Right atrium auricular region (tissue), 2 donors: ENCODE measurements around the gene DOCK3. TPM values are rescaled to one million over a fixed set of nuclear protein-coding genes. Genes with fewer than 3 reads are reported as not detected.
"Not testable (repeated sequence)": the region's sequence is repeated elsewhere in the genome, so short reads cannot be mapped to it uniquely, and the experiment has no call there.

Source experiments
- DNase-seq: peaks from one replicate; pipeline ENCODE4 v3.0.0-alpha.2; 2019; ENCODE audit warnings: low spot score
- H3K27ac ChIP-seq, 2 donors: fragments of 200-600 bp; sonication (generic); 1 replicate in 1 of 2; 2 replicates in 1 of 2; pipeline ENCODE4 v1.5.1; 2016 to 2019
- H3K27me3 ChIP-seq, 2 donors: fragments of 200-600 bp; sonication (generic); one replicate each; pipeline versions ENCODE4 v1.5.1 to v1.6.0; 2017 to 2019
- H3K36me3 ChIP-seq: fragments of 200-600 bp; sonication (generic); one replicate; pipeline ENCODE4 v1.5.1; 2016
- H3K4me1 ChIP-seq, 2 donors: fragments of 200-600 bp; sonication (generic); one replicate each; pipeline versions ENCODE4 v1.5.1 to v1.6.0; 2017 to 2019
- H3K4me3 ChIP-seq, 2 donors: fragments of 200-600 bp; sonication (generic); 1 replicate in 1 of 2; 2 replicates in 1 of 2; pipeline ENCODE4 v1.5.1; 2017 to 2019; ENCODE audit warnings: mild to moderate bottlenecking in 1 of 2, moderate library complexity in 1 of 2
- H3K9me3 ChIP-seq, 2 donors: fragments of 200-600 bp; sonication (generic); one replicate each; pipeline ENCODE4 v1.5.1; 2019
- CTCF ChIP-seq, 2 donors: fragments of 200-600 bp; sonication (generic); IDR thresholded peaks; one replicate each; pipeline ENCODE4 v1.5.1; 2019; ENCODE audit warnings: antibody characterized with exemption in 2 of 2
- total RNA-seq, 2 donors: library from RNA; depleted of rRNA; stranded (reverse); fragments of >200 nt; gene quantifications; one replicate each; pipeline ENCODE4 v1.1.0, GENCODE V29; 2016

Gene DOCK3
- total RNA-seq, 2 donors from 2014 or later = 2.7 to 4.6 TPM

DNA sequence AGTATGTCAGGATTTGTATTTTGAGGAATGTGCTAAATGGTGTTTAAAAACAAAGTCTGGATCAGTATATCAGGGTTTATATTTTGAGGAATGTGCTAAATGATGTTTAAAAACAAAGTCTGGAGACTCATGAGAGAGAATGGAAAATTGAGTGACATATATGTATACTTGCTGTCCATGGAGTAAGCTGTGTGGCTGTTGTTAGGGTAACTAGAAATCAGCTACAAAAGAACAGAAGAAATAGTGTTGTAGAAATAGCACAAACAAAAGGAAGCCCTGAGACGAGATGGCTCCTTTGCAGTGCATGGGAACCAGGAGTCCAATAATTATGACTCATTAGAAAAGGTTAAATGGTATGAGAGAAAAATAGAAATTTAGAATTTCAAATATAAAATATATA lies 427.7 kb downstream of the DOCK3 start:
- Histone ChIP-seq H3K27me3 (no peaks in the 10 kb centered on the region), H3K9me3 (no peaks in the 10 kb centered on the region), H3K27ac (no peak overlapping the region), H3K4me3 (no peak overlapping the region), H3K36me3 (no peaks in the 10 kb centered on the region), H3K4me1 (no peaks in the 10 kb centered on the region)
- DNase-seq = no peak
- TF ChIP-seq CTCF (IDR thresholded peaks at IDR 0.05) = no peak

DNA sequence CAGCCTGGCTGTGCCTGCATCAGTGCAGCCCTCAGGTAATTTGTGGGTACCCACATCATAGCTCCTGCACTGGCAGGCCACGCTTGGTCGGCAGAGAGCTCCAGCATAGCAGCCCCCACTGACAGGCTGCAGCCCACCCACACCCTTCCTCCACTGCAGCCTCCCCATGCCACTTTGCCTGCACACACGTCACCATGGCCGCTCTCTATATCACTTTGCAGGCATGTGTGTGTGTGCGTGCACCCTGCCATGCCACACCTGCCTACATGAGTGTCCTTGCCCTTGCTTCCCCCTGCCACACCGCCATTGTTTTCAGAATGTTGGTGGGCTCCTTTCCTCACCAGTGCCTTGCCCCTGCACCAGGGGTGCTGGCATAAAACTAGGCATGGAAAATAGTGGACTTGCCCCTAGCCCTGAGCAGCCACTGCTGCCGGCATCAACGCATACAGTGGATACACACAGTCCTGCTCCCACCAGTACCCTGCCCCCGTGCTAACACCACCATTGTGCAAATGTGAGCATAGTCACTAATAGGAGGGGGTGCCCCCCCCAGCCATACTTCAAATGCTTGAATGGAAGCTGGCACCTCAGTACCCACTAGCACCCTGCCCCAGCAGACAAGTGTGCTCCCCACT lies 431.6 kb downstream of the DOCK3 start:
- Histone ChIP-seq H3K27me3 (no peaks in the 10 kb centered on the region), H3K27ac (no peak overlapping the region), H3K4me3 (no peak overlapping the region), H3K36me3 (no peaks in the 10 kb centered on the region), H3K9me3 (peaks cover 0 to 3% of the 10 kb centered on the region in 2 donors), H3K4me1 (no peaks in the 10 kb centered on the region)
- no peak for TF ChIP-seq CTCF (IDR thresholded peaks at IDR 0.05)
- no peak for DNase-seq

DNA sequence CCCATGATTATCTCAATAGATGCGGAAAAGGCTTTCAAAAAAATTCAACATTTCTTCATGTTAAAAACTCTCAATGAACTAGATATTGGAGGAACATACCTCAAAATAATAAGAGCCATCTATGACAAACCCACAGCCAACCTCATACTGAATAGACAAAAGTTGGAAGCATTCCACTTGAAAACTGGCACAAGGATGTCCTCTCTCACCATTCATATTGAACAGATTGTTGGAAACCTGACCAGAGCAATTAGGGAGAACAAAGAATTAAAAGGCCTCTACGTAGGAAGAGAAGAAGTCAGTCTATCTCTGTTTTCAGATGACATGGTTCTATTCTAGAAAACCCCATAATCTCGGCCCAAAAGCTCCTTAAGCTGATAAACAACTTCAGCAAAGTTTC lies 435.9 kb downstream of the DOCK3 start:
- H3K9me3 ChIP-seq = peaks cover 0 to 3% of the 10 kb centered on the region in 2 donors

GRCh38 chr3:51122944-51123343 lies 448.2 kb downstream of the DOCK3 start:
- H3K36me3 ChIP-seq = no peaks in the 10 kb centered on the region
- H3K9me3 ChIP-seq = peaks cover 0 to 4% of the 10 kb centered on the region in 2 donors
- no peak overlapping the region for H3K4me3 ChIP-seq
- no peak for DNase-seq
- no peak for TF ChIP-seq CTCF (IDR thresholded peaks at IDR 0.05)
- no peaks in the 10 kb centered on the region for H3K4me1 ChIP-seq
- no peaks in the 10 kb centered on the region for H3K27me3 ChIP-seq
- H3K27ac ChIP-seq = no peak overlapping the region

More for the DNA sequence above, 435.9 kb downstream of the DOCK3 start:
- no peak for DNase-seq
- no peaks in the 10 kb centered on the region for H3K27me3 ChIP-seq
- no peaks in the 10 kb centered on the region for H3K4me1 ChIP-seq
- no peaks in the 10 kb centered on the region for H3K36me3 ChIP-seq
- TF ChIP-seq CTCF (IDR thresholded peaks at IDR 0.05) = no peak
- H3K4me3 ChIP-seq = no peak overlapping the region
- H3K27ac ChIP-seq = no peak overlapping the region

- H3K4me3 ChIP-seq = no peak overlapping the region
- no peaks in the 10 kb centered on the region for H3K27me3 ChIP-seq
- no peak overlapping the region for H3K27ac ChIP-seq
- DNase-seq = no peak
- no peaks in the 10 kb centered on the region for H3K36me3 ChIP-seq
- no peaks in the 10 kb centered on the region for H3K4me1 ChIP-seq
- no peak for TF ChIP-seq CTCF (IDR thresholded peaks at IDR 0.05)
- peaks cover 0 to 4% of the 10 kb centered on the region in 2 donors for H3K9me3 ChIP-seq
These were observed 448.8 kb downstream of the DOCK3 start for GRCh38 chr3:51123531-51123930.

DNA sequence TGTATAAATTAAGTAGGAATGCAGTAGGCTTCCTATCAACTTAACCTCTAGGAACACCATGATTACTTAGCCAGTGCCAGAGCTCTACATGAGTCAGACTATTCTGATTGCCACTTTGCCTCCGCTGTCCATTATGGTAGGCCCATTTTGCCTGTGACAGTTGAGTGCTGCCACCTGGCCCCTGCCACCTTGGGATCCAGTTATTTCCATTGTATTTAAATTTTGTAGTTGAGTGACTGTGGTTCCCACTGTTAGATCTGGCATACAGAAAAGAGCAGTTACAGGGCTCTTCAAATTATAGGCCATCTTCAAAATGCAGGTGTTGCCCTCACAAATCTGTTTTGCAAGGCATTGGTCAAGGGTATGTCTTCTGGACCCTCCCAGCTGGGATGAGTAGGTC lies 456.9 kb downstream of the DOCK3 start:
- not testable (repeated sequence) for H3K27me3 ChIP-seq, H3K27ac ChIP-seq, H3K4me1 ChIP-seq, H3K4me3 ChIP-seq, DNase-seq, H3K36me3 ChIP-seq
- H3K9me3 ChIP-seq = peaks cover 0 to 17% of the 10 kb centered on the region in 2 donors
